GM23338 (cell line): ENCODE data around the gene MTURN. TPM values are rescaled to one million over a fixed set of nuclear protein-coding genes. Genes with fewer than 3 reads are reported as not detected.

Source experiments
- ATAC-seq: fragments of 200-7000 bp; cut with Tn5 transposase; 3 replicates; pipeline ENCODE4 v1.9.1; 2020
- DNase-seq: peaks from one replicate; pipeline ENCODE4 v3.0.0-alpha.2; 2015; ENCODE audit warnings: low spot score
- H2AFZ ChIP-seq: fragments of 200-600 bp; sonication (generic); 2 replicates; pipeline ENCODE4 v1.8.0; 2016; ENCODE audit warnings: antibody characterized with exemption, mild to moderate bottlenecking, moderate library complexity
- H3F3A ChIP-seq: fragments of 200-600 bp; sonication (generic); replicated peaks from 2 replicates; pipeline ENCODE4 v1.8.0; 2017; ENCODE audit warnings: antibody characterized with exemption, mixed run types, low read depth
- H3K27ac ChIP-seq: fragments of 200-600 bp; sonication (generic); 2 replicates; pipeline ENCODE4 v1.6.1; 2016; ENCODE audit warnings: low read depth
- H3K27me3 ChIP-seq: fragments of 200-600 bp; sonication (generic); 2 replicates; pipeline ENCODE4 v1.8.0; 2016; ENCODE audit warnings: mild to moderate bottlenecking, mixed run types, moderate library complexity; ENCODE audit not compliant: insufficient read depth
- H3K36me3 ChIP-seq: fragments of 200-600 bp; sonication (generic); 2 replicates; pipeline ENCODE4 v1.8.0; 2016; ENCODE audit warnings: mild to moderate bottlenecking; ENCODE audit not compliant: insufficient read depth
- H3K4me1 ChIP-seq: fragments of 200-600 bp; sonication (generic); 2 replicates; pipeline ENCODE4 v1.8.0; 2016; ENCODE audit warnings: mild to moderate bottlenecking, moderate library complexity; ENCODE audit not compliant: insufficient read depth
- H3K4me2 ChIP-seq: fragments of 200-600 bp; sonication (generic); 2 replicates; pipeline ENCODE4 v1.7.1; 2017; ENCODE audit warnings: mixed run types
- H3K4me3 ChIP-seq: fragments of 200-600 bp; sonication (generic); 2 replicates; pipeline ENCODE4 v1.6.1; 2016; ENCODE audit warnings: mixed run types
- H3K79me2 ChIP-seq: fragments of 200-600 bp; sonication (generic); replicated peaks from 2 replicates; pipeline ENCODE4 v1.8.0; 2017; ENCODE audit warnings: mild to moderate bottlenecking; ENCODE audit not compliant: insufficient read depth
- H3K9me2 ChIP-seq: fragments of 200-600 bp; sonication (generic); 2 replicates; pipeline ENCODE4 v1.8.0; 2017; ENCODE audit not compliant: insufficient read depth
- H4K20me1 ChIP-seq: fragments of 200-600 bp; sonication (generic); replicated peaks from 2 replicates; pipeline ENCODE4 v1.8.0; 2017; ENCODE audit warnings: mild to moderate bottlenecking; ENCODE audit not compliant: insufficient read depth
- H3K27ac Mint-ChIP-seq: 2 replicates; pipeline ENCODE4 v1.8.0; 2020; ENCODE audit warnings: inconsistent platforms, mild to moderate bottlenecking, moderate library complexity, mixed read lengths
- H3K27me3 Mint-ChIP-seq: 3 replicates; pipeline ENCODE4 v1.8.0; 2022; ENCODE audit warnings: low read depth, mild to moderate bottlenecking, moderate library complexity, mixed read lengths, inconsistent platforms; ENCODE audit not compliant: insufficient read depth, poor library complexity
- H3K36me3 Mint-ChIP-seq: 3 replicates; pipeline ENCODE4 v1.8.0; 2021; ENCODE audit warnings: low read depth, mild to moderate bottlenecking, inconsistent platforms, moderate library complexity, mixed read lengths
- H3K4me1 Mint-ChIP-seq: 3 replicates; pipeline ENCODE4 v1.8.0; 2020; ENCODE audit warnings: mild to moderate bottlenecking, inconsistent platforms, mixed read lengths
- H3K4me3 Mint-ChIP-seq: 3 replicates; pipeline ENCODE4 v1.8.0; 2021; ENCODE audit warnings: moderate library complexity, mild to moderate bottlenecking, inconsistent platforms, mixed read lengths
- H3K9me3 Mint-ChIP-seq: 3 replicates; pipeline ENCODE4 v1.8.0; 2020; ENCODE audit warnings: moderate library complexity, mild to moderate bottlenecking, inconsistent platforms, mixed read lengths
- CREB1 ChIP-seq: fragments of 250-450 bp; sonication (Bioruptor Pico); IDR thresholded peaks from 2 replicates; pipeline ENCODE4 v1.5.0; 2020; ENCODE audit warnings: low read depth, mild to moderate bottlenecking, moderate library complexity
- ETS1 ChIP-seq: IDR thresholded peaks from 2 replicates; pipeline ENCODE4 v1.6.1; 2016; ENCODE audit warnings: antibody characterized with exemption
- EZH2 ChIP-seq: fragments of 200-600 bp; sonication (generic); IDR thresholded peaks from one replicate; pipeline ENCODE4 v1.8.0; 2017; ENCODE audit warnings: antibody characterized with exemption, mild to moderate bottlenecking, low read depth; ENCODE audit not compliant: unreplicated experiment
- JUNB ChIP-seq: IDR thresholded peaks from one replicate; pipeline ENCODE4 v1.6.1; 2016; ENCODE audit warnings: antibody characterized with exemption; ENCODE audit not compliant: unreplicated experiment
- NANOG ChIP-seq: IDR thresholded peaks from 2 replicates; pipeline ENCODE4 v1.6.1; 2016; ENCODE audit warnings: antibody characterized with exemption, borderline replicate concordance
- POLR2AphosphoS5 ChIP-seq: IDR thresholded peaks from 2 replicates; pipeline ENCODE4 v1.6.1; 2016; ENCODE audit warnings: antibody characterized with exemption, low read depth
- REST ChIP-seq: IDR thresholded peaks from one replicate; pipeline ENCODE4 v1.6.1; 2018; ENCODE audit warnings: antibody characterized with exemption; ENCODE audit not compliant: unreplicated experiment
- STAT1 ChIP-seq: IDR thresholded peaks from one replicate; pipeline ENCODE4 v1.6.1; 2016; ENCODE audit warnings: antibody characterized with exemption; ENCODE audit not compliant: unreplicated experiment
- ZNF331 ChIP-seq: fragments of 250-450 bp; sonication (Bioruptor Pico); IDR thresholded peaks from 2 replicates; pipeline ENCODE4 v1.5.0; 2020; ENCODE audit warnings: low read depth, mild to moderate bottlenecking, moderate library complexity
- polyA plus RNA-seq: library from polyadenylated mRNA; unstranded; fragments of >200 nt; fragmentation: Nextera tagmentation; extraction: Ambion mirVana; gene quantifications from 2 replicates; pipeline ENCODE4 v1.2.1, GENCODE V29; 2016
- total RNA-seq: library from RNA; depleted of rRNA; stranded (reverse); fragments of >200 nt; shearing (Covaris generic); gene quantifications from 2 replicates; pipeline ENCODE4 v1.2.3, GENCODE V29; 2014
- TF ChIP-seq, protein P1 (sequence below): fragments of 250-450 bp; sonication (Bioruptor Pico); IDR thresholded peaks from 2 replicates; pipeline ENCODE4 v1.5.0; 2020; ENCODE audit warnings: mild to moderate bottlenecking, moderate library complexity

The MTURN gene
- total and polyA plus RNA-seq, 2 experiments from 2014 or later = 3.1 to 8.7 TPM

DNA sequence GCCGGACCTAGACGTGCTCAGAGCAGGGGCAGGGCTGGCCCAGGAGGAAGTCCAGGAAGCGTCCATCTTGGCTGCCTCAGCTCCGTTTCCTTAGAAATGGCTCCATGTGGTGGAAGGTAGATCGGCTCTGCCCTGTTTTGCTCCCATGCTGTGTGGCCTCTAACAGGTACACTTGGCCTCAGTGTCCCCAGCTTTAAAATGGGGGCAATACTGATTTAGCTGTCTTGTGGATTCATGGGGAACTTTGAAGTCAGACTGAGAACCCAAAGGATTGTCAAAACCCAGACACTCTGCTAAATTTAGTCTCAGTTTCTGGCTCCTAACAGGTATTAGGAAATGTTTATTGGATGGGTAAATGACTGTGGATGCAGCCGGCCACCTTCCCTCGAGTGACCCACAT is 15.9 kb downstream of the MTURN start (continued):
- no peak for TF ChIP-seq ETS1
- TF ChIP-seq JUNB = no peak
- no peak for TF ChIP-seq POLR2AphosphoS5

DNA sequence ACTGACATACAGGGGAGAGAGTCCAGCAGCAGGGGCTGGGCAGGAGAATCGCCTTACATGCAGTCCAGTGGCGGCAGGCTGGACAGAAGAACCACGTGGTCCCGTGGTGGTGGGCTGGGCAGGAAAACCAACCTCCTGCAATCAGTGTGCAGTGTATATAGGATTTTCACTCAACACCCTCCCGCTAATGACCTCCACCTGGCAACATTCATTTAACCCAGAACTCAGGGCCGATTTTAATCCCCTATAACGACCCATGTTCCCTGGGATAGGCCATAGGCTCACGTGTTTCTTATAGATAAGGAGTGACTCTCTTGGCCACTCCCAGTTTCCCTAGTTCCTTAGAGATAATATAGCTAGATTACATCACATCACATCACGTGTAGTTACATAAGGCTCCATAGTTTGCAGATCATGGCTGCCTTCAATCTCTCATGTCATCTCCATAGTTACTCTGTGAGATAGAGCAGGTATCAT is 19.4 kb downstream of the MTURN start:
- TF ChIP-seq REST (no peak), STAT1 (no peak), CREB1 (CRISPR knock-in tag) (no peak), NANOG (no peak), EZH2 (no peak), ZNF331 (CRISPR knock-in tag) (no peak), ETS1 (no peak)
- TF ChIP-seq, protein P1, sequence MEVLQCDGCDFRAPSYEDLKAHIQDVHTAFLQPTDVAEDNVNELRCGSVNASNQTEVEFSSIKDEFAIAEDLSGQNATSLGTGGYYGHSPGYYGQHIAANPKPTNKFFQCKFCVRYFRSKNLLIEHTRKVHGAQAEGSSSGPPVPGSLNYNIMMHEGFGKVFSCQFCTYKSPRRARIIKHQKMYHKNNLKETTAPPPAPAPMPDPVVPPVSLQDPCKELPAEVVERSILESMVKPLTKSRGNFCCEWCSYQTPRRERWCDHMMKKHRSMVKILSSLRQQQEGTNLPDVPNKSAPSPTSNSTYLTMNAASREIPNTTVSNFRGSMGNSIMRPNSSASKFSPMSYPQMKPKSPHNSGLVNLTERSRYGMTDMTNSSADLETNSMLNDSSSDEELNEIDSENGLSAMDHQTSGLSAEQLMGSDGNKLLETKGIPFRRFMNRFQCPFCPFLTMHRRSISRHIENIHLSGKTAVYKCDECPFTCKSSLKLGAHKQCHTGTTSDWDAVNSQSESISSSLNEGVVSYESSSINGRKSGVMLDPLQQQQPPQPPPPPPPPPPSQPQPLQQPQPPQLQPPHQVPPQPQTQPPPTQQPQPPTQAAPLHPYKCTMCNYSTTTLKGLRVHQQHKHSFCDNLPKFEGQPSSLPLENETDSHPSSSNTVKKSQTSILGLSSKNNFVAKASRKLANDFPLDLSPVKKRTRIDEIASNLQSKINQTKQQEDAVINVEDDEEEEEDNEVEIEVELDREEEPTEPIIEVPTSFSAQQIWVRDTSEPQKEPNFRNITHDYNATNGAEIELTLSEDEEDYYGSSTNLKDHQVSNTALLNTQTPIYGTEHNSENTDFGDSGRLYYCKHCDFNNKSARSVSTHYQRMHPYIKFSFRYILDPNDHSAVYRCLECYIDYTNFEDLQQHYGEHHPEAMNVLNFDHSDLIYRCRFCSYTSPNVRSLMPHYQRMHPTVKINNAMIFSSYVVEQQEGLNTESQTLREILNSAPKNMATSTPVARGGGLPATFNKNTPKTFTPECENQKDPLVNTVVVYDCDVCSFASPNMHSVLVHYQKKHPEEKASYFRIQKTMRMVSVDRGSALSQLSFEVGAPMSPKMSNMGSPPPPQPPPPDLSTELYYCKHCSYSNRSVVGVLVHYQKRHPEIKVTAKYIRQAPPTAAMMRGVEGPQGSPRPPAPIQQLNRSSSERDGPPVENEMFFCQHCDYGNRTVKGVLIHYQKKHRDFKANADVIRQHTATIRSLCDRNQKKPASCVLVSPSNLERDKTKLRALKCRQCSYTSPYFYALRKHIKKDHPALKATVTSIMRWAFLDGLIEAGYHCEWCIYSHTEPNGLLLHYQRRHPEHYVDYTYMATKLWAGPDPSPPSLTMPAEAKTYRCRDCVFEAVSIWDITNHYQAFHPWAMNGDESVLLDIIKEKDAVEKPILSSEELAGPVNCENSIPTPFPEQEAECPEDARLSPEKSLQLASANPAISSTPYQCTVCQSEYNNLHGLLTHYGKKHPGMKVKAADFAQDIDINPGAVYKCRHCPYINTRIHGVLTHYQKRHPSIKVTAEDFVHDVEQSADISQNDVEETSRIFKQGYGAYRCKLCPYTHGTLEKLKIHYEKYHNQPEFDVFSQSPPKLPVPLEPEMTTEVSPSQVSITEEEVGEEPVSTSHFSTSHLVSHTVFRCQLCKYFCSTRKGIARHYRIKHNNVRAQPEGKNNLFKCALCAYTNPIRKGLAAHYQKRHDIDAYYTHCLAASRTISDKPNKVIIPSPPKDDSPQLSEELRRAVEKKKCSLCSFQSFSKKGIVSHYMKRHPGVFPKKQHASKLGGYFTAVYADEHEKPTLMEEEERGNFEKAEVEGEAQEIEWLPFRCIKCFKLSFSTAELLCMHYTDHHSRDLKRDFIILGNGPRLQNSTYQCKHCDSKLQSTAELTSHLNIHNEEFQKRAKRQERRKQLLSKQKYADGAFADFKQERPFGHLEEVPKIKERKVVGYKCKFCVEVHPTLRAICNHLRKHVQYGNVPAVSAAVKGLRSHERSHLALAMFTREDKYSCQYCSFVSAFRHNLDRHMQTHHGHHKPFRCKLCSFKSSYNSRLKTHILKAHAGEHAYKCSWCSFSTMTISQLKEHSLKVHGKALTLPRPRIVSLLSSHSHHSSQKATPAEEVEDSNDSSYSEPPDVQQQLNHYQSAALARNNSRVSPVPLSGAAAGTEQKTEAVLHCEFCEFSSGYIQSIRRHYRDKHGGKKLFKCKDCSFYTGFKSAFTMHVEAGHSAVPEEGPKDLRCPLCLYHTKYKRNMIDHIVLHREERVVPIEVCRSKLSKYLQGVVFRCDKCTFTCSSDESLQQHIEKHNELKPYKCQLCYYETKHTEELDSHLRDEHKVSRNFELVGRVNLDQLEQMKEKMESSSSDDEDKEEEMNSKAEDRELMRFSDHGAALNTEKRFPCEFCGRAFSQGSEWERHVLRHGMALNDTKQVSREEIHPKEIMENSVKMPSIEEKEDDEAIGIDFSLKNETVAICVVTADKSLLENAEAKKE (CRISPR knock-in tag) = no peak
- H3K27ac Mint-ChIP-seq = no peak overlapping the region
- ATAC-seq = no peak

More for the DNA sequence above, 19.4 kb downstream of the MTURN start:
- no peaks in the 10 kb centered on the region for H3F3A ChIP-seq
- H3K9me2 ChIP-seq = no peaks in the 10 kb centered on the region
- H3K27ac ChIP-seq = no peak overlapping the region
- no peak overlapping the region for H3K4me3 ChIP-seq
- H3K27me3 ChIP-seq = no peaks in the 10 kb centered on the region
- peaks cover 12% of the 10 kb centered on the region; the same call in 1 of the 2 replicates for H3K4me1 ChIP-seq
- no peaks in the 10 kb centered on the region for H3K79me2 ChIP-seq
- Mint-ChIP-seq H3K27me3 (no peaks in the 10 kb centered on the region), H3K4me3 (no peak overlapping the region), H3K9me3 (no peaks in the 10 kb centered on the region), H3K4me1 (peaks cover 25% of the 10 kb centered on the region), H3K36me3 (no peaks in the 10 kb centered on the region)
- H3K36me3 ChIP-seq = no peaks in the 10 kb centered on the region
- peaks cover 3% of the 10 kb centered on the region; the same call in 1 of the 2 replicates for H4K20me1 ChIP-seq
- no peak overlapping the region for H3K4me2 ChIP-seq
- DNase-seq = no peak
- H2AFZ ChIP-seq = no peak overlapping the region
